ENCODE data around the gene ARHGEF2.

DNA sequence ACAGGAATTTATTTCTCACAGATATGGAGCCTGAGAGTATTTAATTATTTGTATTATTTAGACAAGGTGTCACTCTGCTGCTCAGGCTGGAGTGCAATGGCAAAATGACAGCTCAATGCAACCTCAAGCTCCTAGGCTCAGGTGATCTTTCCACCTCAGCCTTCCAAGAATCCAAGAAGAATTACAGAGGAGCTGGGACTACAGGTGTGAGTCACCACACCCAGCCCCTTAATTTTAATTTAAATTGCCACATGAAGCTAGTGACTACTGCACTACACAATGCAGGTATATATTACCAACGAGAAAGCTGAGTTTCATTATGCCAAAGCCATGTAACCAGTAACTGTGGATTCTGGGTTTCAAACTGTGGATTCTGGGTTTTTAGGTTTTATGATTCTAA is 46.3 kb downstream of the ARHGEF2 start:
- TF ChIP-seq GATA2 (IDR thresholded peaks at IDR 0.05; ENCODE audit: low read depth, low read length), result no peak
- TF ChIP-seq GATA3 (IDR thresholded peaks at IDR 0.05; ENCODE audit: low read depth, low read length), result no peak

All from SH-SY5Y (cell line).